Hematopoietic multipotent progenitor cell treated with erythropoietin and hydrocortisone succinate and interleukin-3 and kit ligand, for 15 days (in vitro differentiated cells): Measurements from ENCODE around the gene GPR146.
A peak's percentile ranks its signal among the peaks of the same experiment; 100 is the strongest.
"Not testable (repeated sequence)": the region's sequence is repeated elsewhere in the genome, so short reads cannot be mapped to it uniquely, and the experiment has no call there.

ENCODE experiments used
- DNase-seq: peaks from one replicate; pipeline ENCODE4 v3.0.0-alpha.2; 2015; ENCODE audit warnings: low spot score

Gene GPR146

DNA sequence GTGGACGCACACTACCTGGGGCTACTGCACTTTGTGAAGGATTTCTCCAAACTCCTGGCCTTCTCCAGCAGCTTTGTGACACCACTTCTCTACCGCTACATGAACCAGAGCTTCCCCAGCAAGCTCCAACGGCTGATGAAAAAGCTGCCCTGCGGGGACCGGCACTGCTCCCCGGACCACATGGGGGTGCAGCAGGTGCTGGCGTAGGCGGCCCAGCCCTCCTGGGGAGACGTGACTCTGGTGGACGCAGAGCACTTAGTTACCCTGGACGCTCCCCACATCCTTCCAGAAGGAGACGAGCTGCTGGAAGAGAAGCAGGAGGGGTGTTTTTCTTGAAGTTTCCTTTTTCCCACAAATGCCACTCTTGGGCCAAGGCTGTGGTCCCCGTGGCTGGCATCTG is 14.0 kb downstream of the GPR146 start:
- no peak for DNase-seq

GRCh38 chr7:1058821-1059199 is 14.5 kb downstream of the GPR146 start:
- no peak for DNase-seq

GRCh38 chr7:1059200-1060091 is 15.1 kb downstream of the GPR146 start:
- peak; percentile 46 for DNase-seq

DNA sequence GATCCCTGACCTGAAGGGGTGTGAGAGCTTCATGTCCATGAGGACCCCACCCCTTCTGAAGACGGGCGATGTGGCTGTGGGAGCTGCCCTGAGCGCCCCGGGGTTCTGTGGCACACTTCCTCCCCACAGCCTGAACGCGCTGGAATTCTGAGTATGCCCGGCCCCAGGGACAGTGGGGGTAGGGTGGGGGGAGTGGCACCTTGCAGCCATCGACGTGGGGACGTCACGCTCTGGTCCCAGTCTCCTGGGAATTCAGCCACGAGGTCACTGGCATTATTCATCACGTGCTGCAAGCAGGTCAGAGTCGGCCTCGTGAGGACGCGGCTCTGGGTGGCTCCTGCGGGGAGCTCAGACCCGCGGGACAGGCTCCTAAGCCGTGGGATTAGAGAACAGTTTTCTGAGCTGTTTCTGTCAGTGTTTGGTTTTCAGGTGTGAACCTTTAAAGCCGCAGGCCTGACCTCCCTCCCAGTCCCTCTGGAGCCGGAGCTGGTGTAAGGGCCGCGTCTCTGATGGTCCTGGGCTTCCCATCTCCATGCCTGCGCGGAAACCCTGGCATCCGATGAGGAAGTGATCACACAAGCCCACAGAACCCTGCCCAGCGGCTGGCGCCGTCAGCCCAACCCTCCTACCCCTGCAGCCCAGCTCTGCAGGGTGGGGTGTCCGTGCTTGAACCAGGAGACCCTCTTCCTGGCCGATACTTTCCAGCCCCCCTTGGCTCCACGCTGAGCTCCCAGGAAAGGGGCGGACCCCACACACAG is 16.1 kb downstream of the GPR146 start:
- no peak for DNase-seq

- no peak for DNase-seq
These were observed 16.8 kb downstream of the GPR146 start for GRCh38 chr7:1061180-1061579.

DNA sequence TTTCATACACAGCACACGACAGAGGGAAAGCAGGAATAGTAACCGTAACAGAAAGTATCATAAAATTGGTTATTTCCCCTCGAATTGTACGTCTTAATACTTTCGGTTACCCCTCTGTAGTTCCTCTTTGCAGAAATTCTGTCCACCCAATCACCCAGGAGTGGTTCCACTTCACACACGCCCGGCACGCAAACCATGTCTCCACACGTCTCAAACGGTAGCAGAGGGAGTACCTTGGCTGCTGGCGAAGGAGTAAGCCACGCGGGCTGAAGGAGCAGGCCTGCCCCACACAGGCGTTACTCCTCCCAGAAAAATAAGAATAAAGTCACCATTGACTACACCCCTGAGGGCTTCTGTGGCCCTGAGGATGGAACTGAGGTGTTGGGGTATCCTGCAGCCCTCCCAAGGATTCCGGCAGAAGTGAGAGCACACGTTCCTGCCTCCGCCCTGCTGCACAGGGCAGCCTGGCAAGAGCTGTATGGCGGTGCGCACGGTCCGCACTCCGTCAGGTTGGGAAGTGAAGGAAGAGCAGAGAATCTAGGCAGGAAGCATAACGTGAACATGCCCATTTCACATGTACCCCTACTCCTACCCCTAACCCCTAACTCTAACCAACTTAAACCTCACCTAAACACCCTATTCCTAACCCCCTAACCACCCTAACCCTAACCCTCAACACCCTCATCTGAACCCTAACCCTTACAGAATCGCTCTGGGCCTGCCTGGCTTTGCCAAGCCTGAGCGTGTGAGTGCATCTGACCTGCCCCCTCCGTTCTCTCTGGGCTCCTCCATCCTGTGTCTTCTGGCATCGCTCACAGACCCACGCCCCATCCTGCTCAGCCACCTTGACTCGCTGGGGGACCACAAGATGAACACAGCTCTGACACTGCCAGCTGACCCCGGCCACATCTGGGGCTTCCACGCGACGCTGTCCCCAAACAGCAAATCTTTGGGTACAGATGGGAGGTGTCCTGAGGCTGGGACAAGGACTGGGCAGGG is 18.2 kb downstream of the GPR146 start:
- no peak for DNase-seq

DNA sequence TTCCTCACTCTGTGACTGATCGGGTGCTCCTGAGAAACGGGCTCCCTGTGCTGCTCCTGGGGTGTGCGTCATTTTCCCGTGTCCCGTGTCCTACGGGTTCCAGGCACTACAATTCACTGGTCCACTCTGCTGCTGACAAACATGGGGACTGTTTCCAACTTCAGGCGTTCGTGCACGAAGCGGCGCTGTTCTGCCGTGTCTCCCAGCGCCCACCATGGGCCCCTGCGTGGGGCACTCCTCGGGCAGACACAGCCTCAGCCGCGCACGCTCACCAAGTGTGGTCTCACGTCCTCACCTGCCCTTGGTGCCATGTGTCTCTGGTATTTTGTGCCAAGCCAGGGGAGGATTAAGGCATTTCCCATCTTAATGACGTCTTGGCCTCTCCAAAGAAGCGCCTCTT is 19.0 kb downstream of the GPR146 start:
- no peak for DNase-seq

- DNase-seq: no peak
These were observed 20.2 kb downstream of the GPR146 start for GRCh38 chr7:1064581-1064980.

GRCh38 chr7:1065263-1065584 is 20.9 kb downstream of the GPR146 start:
- DNase-seq: no peak

GRCh38 chr7:1065585-1066241 is 21.4 kb downstream of the GPR146 start:
- peak; percentile 83 for DNase-seq

DNA sequence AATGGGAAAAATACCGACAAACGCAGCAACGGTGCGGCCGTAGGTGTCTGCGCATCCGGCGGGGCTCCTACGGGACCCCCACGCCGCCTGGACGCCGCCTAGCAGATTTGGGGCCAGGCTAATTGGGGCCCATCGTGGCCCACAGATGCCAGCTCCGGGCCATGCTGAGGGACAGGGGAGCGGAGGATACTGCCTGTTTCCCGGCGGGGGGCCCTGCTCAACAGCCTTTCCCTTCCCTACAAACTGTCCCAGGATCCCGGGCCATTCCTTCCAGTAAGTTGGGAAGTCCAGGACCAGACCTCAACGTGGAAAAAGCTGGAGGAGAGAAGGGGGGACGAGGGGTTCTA is 21.9 kb downstream of the GPR146 start:
- no peak for DNase-seq

GRCh38 chr7:1068013-1068412 is 23.7 kb downstream of the GPR146 start:
- no peak for DNase-seq

GRCh38 chr7:1068619-1069018 is 24.3 kb downstream of the GPR146 start:
- no peak for DNase-seq

GRCh38 chr7:1070544-1071011 is 26.2 kb downstream of the GPR146 start:
- DNase-seq: no peak

GRCh38 chr7:1071731-1072254 is 27.4 kb downstream of the GPR146 start:
- DNase-seq: no peak

DNA sequence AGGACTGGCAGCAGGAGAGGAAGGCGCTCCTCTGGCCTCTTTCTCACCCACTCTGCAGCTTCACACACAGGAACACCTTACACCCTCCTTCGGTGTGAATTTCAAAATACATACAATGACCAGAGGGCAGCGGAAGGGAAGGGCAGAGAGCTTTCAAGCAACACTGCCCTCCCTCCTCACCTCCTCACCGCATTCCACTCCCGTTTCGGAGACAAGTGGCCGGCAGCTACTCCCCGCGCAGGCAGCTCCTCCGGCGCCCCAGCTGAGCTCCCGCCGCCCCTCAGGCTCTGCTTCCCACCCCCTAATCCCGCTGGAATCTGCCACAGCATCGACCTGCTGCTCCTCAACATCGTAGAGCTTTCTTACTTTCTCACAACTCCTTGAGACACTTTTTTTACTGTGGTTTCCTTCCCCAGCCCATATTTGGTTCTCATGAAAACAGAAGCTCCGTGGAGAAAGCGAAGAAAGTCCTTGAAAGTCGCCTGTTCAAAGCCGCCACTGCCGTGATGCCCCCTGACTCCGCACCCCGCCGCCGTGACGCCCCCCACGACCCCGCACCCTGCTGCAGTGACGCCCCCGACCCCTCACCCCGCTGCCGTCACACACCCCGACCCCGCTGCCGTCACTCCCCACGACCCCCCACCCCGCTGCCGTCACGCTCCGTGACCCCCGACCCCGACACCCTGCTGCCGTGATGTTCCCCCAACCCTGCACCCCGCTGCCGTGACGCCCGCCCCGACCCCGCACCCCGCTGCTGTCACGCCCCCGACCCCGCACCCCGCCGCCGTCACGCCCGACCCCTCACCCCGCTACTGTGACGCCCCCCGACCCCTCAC is 29.0 kb downstream of the GPR146 start:
- DNase-seq: no peak

- not testable (repeated sequence) for DNase-seq
These were observed 29.7 kb downstream of the GPR146 start for GRCh38 chr7:1074018-1074417.

GRCh38 chr7:1074593-1075431 is 30.5 kb downstream of the GPR146 start:
- DNase-seq: no peak
